Motor neuron (in vitro differentiated cells): ENCODE results near the gene CLDN9. TPM values are rescaled to one million over a fixed set of nuclear protein-coding genes. Genes with fewer than 3 reads are reported as not detected.

ENCODE experiments used
- ATAC-seq, 8 experiments: fragments of 200-7000 bp; cut with Tn5 transposase; replicated peaks in 6 of 8; 2 replicates each; pipeline ENCODE4 v1.8.0; 2021; ENCODE audit warnings: mild to moderate bottlenecking in 8 of 8, moderate library complexity in 8 of 8
- H3K27ac ChIP-seq, 2 donors: fragments of 250-450 bp; sonication (Bioruptor Pico); 2 replicates each; pipeline ENCODE4 v1.9.0; 2021; ENCODE audit warnings: antibody characterized with exemption in 2 of 2, mild to moderate bottlenecking in 2 of 2, moderate library complexity in 1 of 2
- H3K4me1 ChIP-seq, 2 donors: fragments of 250-450 bp; sonication (Bioruptor Pico); replicated peaks in 1 of 2; 2 replicates each; pipeline ENCODE4 v1.6.1; 2021; ENCODE audit warnings: antibody characterized with exemption in 2 of 2, mild to moderate bottlenecking in 2 of 2, moderate library complexity in 1 of 2
- H3K4me3 ChIP-seq, 5 donors: fragments of 250-450 bp; sonication (Bioruptor Pico); 2 replicates each; pipeline ENCODE4 v1.9.0; 2021; ENCODE audit warnings: antibody characterized with exemption in 5 of 5, mild to moderate bottlenecking in 5 of 5, moderate library complexity in 4 of 5
- WGBS, 10 experiments: fragments of 450-650 bp; shearing (Covaris generic); methylation state at CpG; one replicate each; pipeline ENCODE4 v1.0.0; 2022; 5-methylcytosine and 5-hydroxymethylcytosine counted together
- in situ Hi-C, 9 experiments: fragments of 400-800 bp; cut with MboI; loops; one replicate each; pipeline ENCODE4 v1.15.0; 2021; ENCODE audit warnings: low sequenced_read_pairs in 9 of 9, low pct_unique_long_range_greater_than_20kb in 2 of 9; ENCODE audit not compliant: unreplicated experiment in 9 of 9
- total RNA-seq, 8 experiments: library from RNA; unstranded; fragments of 300-600 nt; gene quantifications; 2 replicates each; pipeline versions ENCODE4 v1.2.3 to v1.2.4, GENCODE V29; 2022

CLDN9 gene
- total RNA-seq, 8 experiments from 2014 or later: 0.15 to 1.9 (median 0.32) TPM

DNA sequence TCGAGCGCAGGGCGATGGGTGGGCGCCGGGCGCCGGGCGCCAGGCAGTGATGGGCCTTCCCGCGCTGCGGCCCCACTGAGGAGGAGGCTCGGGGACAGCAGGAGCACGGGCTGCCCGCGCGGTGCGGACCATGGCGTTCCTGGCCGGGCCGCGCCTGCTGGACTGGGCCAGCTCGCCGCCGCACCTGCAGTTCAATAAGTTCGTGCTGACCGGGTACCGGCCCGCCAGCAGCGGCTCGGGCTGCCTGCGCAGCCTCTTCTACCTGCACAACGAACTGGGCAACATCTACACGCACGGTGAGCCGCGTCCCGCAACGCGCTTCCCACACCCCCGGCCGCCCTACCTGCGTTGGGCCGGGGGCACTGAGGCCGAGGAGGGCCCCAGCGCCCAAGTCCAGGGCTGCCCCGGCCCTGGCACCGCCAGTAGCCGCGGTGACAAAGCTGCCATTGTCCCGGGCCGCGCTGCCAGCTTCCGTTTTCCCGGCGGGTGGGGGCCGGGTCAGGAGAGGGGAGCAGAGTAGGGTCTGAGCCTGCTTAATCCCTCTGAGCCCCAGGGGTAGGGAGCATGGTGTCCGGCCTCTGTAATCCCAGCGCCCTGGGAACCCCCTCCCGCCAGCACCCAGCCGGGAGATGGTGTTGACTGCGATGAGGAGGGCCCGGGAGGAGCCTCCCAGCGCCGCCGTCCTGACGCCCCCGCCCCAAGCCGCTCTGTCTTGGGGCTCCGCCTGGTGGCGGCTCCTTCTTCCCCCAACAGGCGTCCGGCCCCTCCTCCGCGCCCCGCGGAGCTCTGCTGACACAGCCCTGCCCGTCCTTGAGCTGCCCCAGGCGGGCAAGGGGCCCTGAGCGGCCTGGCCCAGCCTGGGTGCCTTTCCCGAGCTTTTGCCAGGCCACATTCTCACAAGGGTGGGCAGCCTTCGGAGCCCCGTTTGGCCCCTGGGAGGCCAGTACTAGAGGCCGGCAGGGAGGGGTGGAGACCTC, 42.9 kb upstream of the CLDN9 start:
- peak overlapping the region; percentile 50 to 97 (median 84) for H3K4me3 ChIP-seq
- peak overlapping the region; percentile 44 to 66 for H3K27ac ChIP-seq
- in situ Hi-C loops: no loop called here
- peak; percentile 1 to 36 (median 8) for ATAC-seq
- peaks cover 8 to 16% of the 10 kb centered on the region in 2 donors for H3K4me1 ChIP-seq
- WGBS, 10 experiments: 0 to 9% (median 0%) methylated on average over 1 to 15 of the region's 83 CpGs; no CpG with 5 or more reads in 4 of the 10 experiments

- Histone ChIP-seq H3K4me1 (peaks cover 8 to 13% of the 10 kb centered on the region in 2 donors), H3K27ac (no peak overlapping the region), H3K4me3 (peak overlapping the region; percentile 50 to 97 (median 84))
- in situ Hi-C loops: no loop called here
- ATAC-seq: no peak
- 78 to 88% (median 79%) methylated on average over 2 to 4 of the region's 6 CpGs; no CpG with 5 or more reads in 7 of the 10 experiments for WGBS, 10 experiments
Measured at GRCh38 chr16:2970563-2970962, 42.2 kb upstream of the CLDN9 start.

GRCh38 chr16:2971134-2971984, 41.4 kb upstream of the CLDN9 start:
- 91 to 100% (median 96%) methylated on average over 3 to 18 of the region's 35 CpGs; no CpG with 5 or more reads in 6 of the 10 experiments for WGBS, 10 experiments
- in situ Hi-C loops: no loop called here
- no peak for ATAC-seq
- peaks cover 8 to 13% of the 10 kb centered on the region in 2 donors for H3K4me1 ChIP-seq
- no peak overlapping the region for H3K27ac ChIP-seq
- no peak overlapping the region for H3K4me3 ChIP-seq

GRCh38 chr16:2971985-2972784, 40.5 kb upstream of the CLDN9 start:
- in situ Hi-C loops: no loop called here
- ATAC-seq: no peak
- 57 to 100% (median 81%) methylated on average over 1 to 5 of the region's 15 CpGs; no CpG with 5 or more reads in 4 of the 10 experiments for WGBS, 10 experiments
- Histone ChIP-seq H3K4me1 (peaks cover 8 to 13% of the 10 kb centered on the region in 2 donors), H3K4me3 (no peak overlapping the region), H3K27ac (no peak overlapping the region)

- peaks cover 8 to 13% of the 10 kb centered on the region in 2 donors for H3K4me1 ChIP-seq
- 100% methylated on average over 2 of the region's 5 CpGs; no CpG with 5 or more reads in 9 of the 10 experiments for WGBS, 10 experiments
- no peak for ATAC-seq
- no peak overlapping the region for H3K27ac ChIP-seq
- in situ Hi-C loops: no loop called here
- no peak overlapping the region for H3K4me3 ChIP-seq
Measured at GRCh38 chr16:2973093-2973492, 39.6 kb upstream of the CLDN9 start.

DNA sequence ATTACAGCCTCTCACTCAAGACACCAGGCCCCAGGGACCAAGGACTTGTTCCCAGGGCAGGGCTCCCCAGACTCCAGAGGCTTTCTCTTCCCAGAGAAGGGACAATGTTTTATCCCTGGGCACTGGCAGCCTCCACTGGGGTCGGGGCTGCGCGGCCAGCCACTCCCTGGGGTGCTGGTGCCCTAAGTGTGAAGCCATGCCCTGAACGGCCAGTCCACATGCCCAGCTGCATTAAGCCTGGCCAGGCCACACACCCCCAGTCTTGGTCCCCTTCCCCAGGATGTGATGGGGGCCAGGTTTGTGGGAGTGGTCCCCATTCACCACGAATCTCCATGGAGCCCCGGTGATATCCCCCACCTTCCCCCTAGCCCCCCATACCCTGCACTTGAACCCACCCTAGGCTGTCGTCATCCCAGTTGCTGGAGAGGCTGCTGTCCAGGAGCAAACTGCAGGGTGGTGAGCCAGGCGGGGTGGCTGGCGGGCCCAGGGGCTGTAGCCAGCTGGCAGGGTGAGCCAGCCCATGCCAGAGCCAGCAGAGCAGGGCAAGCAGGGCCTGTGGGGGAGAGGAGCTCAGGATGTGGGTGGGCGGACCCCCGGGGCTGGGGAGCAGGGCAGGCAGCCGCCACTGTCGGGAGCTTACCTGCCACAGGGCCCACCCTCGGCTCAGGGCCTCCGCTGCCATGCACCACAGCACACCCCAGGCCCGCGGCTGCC, 39.0 kb upstream of the CLDN9 start:
- in situ Hi-C loops: no loop called here
- Histone ChIP-seq H3K4me1 (peaks cover 8% of the 10 kb centered on the region in 2 donors), H3K4me3 (no peak overlapping the region), H3K27ac (no peak overlapping the region)
- WGBS, 10 experiments: 87 to 93% (median 87%) methylated on average over 3 to 4 of the region's 17 CpGs; no CpG with 5 or more reads in 7 of the 10 experiments
- no peak for ATAC-seq

GRCh38 chr16:2974319-2975056, 38.2 kb upstream of the CLDN9 start:
- no peak overlapping the region for H3K4me3 ChIP-seq
- peaks cover 8% of the 10 kb centered on the region in 2 donors for H3K4me1 ChIP-seq
- WGBS, 10 experiments: 86 to 100% methylated on average over 1 of the region's 15 CpGs; no CpG with 5 or more reads in 8 of the 10 experiments
- no peak for ATAC-seq
- in situ Hi-C loops: no loop called here
- no peak overlapping the region for H3K27ac ChIP-seq

DNA sequence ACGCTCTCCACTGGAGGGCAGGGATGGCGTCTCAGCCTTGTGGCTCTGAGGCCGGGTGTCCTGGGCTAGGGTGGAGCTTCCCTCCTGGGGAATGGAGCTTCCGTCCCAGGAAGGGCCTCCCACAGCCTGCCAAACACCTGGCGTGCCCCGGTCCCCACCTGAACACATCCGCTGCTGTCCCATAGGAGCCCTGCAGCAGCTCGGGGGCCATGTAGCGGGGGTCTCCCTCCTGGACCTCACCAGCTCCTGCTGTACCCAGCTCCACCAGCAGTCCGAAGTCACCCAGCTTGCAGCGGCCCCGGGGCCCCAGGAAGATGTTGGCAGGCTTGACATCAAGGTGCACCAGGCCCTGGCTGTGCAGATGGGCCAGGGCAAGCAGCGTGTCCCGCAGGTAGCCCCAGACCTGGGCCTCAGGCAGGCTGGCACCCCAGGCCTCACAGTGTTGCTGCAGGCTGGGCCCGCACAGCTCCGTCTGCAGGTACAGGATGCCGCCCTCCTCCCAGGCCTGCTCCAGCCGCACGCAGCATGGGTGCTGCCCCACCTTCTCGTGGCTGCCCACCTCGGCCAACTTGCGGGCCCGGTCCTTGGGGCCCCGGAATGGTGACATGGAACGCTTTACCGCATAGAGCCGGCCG, 37.4 kb upstream of the CLDN9 start:
- in situ Hi-C loops: no loop called here
- H3K4me1 ChIP-seq: peaks cover 6 to 9% of the 10 kb centered on the region in 2 donors
- 96 to 100% (median 99%) methylated on average over 1 to 9 of the region's 28 CpGs; no CpG with 5 or more reads in 6 of the 10 experiments for WGBS, 10 experiments
- no peak overlapping the region for H3K4me3 ChIP-seq
- no peak for ATAC-seq
- no peak overlapping the region for H3K27ac ChIP-seq

DNA sequence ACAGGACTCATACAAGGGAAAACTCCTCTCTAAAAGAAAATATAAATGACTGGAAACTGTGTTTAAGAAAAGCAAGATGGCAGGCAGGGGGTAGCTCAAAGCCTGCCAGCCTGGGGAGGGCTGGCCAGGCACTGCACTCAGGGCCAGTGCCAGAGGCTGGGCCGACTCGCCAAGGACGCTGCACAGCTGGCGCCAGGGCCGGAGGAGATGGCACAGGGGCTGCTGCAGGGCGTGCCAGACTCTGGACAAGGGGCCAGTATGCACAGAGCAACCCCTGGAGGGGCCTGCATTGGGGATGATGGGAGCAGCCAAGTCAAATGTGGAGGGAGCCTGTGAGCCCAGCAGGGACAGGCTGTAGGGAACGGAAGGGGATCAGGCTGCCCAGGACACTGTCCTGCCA, 36.5 kb upstream of the CLDN9 start:
- in situ Hi-C loops: no loop called here
- no peak for ATAC-seq
- no peak overlapping the region for H3K27ac ChIP-seq
- H3K4me3 ChIP-seq: no peak overlapping the region
- peaks cover 5 to 7% of the 10 kb centered on the region in 2 donors for H3K4me1 ChIP-seq
- 90 to 100% methylated on average over 2 to 5 of the region's 7 CpGs; no CpG with 5 or more reads in 8 of the 10 experiments for WGBS, 10 experiments

DNA sequence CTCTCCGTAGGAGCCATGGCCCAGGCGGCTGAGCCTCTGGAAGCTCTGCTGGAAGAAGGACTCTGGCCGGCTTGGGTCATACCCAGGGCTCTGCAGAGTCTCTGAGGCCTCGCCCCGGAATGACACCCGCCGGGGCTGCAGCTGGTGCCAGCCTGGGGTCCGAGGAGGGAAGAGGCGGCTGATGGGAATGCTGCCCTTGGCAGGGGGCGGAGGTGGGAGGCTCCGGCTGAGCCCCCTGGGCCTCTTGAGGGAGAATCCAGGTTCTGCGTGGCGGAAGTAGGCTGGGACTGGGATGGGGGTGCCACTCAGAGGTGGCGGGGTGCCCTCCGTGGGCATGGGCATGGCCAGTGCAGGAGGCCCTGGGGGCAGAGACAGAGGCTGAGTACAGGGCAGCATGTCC, 36.0 kb upstream of the CLDN9 start:
- ATAC-seq: no peak
- in situ Hi-C loops: no loop called here
- WGBS, 10 experiments: no CpG with 5 or more reads among the region's 15 CpGs
- Histone ChIP-seq H3K27ac (no peak overlapping the region), H3K4me1 (peaks cover 7 to 12% of the 10 kb centered on the region in 2 donors), H3K4me3 (no peak overlapping the region)

GRCh38 chr16:2977440-2977839, 35.3 kb upstream of the CLDN9 start:
- Histone ChIP-seq H3K4me1 (peaks cover 7 to 15% of the 10 kb centered on the region in 2 donors), H3K27ac (no peak overlapping the region), H3K4me3 (no peak overlapping the region)
- WGBS, 10 experiments: 57 to 100% (median 88%) methylated on average over 1 to 3 of the region's 6 CpGs; no CpG with 5 or more reads in 3 of the 10 experiments
- ATAC-seq: no peak
- in situ Hi-C loops: no loop called here
